Measurements from ENCODE around the gene TBC1D22A. TPM values are rescaled to one million over a fixed set of nuclear protein-coding genes. Genes with fewer than 3 reads are reported as not detected.

The TBC1D22A gene
- total and polyA plus RNA-seq, 10 of the 15 experiments (the other 5 are each of a cell fraction or from before 2014, with no cell fraction given) = 0.63 to 44.7 (median 27.4) TPM

- intact Hi-C loops (cut with micrococcal nuclease; ENCODE audit: unreplicated experiment) = no loop called here
- in situ Hi-C loops (cut with MboI) = no loop called here
- Histone ChIP-seq H3K9me3 (replicated peaks; ENCODE audit: control insufficient read depth, insufficient read depth, low read length) (no peaks in the 10 kb centered on the region), H3K4me1 (ENCODE audit: control insufficient read depth, insufficient read depth, low read length) (no peaks in the 10 kb centered on the region), H4K20me1 (ENCODE audit: control insufficient read depth, insufficient read depth) (no peaks in the 10 kb centered on the region), H3K36me3 (ENCODE audit: control insufficient read depth in 2 of 2, insufficient read depth in 2 of 2, low read length in 1 of 2) (peaks cover 54 to 61% of the 10 kb centered on the region in 2 experiments), H3K27ac (ENCODE audit: control insufficient read depth, insufficient read depth) (no peak overlapping the region), H3K79me2 (ENCODE audit: control insufficient read depth, insufficient read depth, low read length) (peaks cover 2% of the 10 kb centered on the region), H3K4me3 (no peak overlapping the region), H3K9ac (ENCODE audit: control insufficient read depth, insufficient read depth, low read length) (no peak overlapping the region), H3K27me3 (replicated peaks in 1 of 2; ENCODE audit: control insufficient read depth in 2 of 2, insufficient read depth in 2 of 2, low read length in 1 of 2) (no peaks in the 10 kb centered on the region), H3K4me2 (ENCODE audit: control insufficient read depth, insufficient read depth) (no peak overlapping the region), H2AFZ (ENCODE audit: control insufficient read depth, low read depth, low read length) (no peak overlapping the region)
- ATAC-seq (no peak), FAIRE-seq (no peak), DNase-seq (ENCODE audit: low read depth, low spot score) (no peak)
- 89% methylated on average over 15 of the region's 17 CpGs for WGBS (ENCODE audit: insufficient coverage, insufficient replicate concordance, low lambda C conversion rate, missing lambda C conversion rate)
- CTCF ChIA-PET = interaction anchor here (0.9 to 1.0 kb wide), 2 partner anchors 21 to 233 kb away, joined by 3 to 4 read pairs; no protein-coding TSS in a partner anchor
- SMC1A ChIA-PET (ENCODE audit: uncharacterized antibody, unreplicated experiment) = interaction anchor here (2.1 to 3.4 kb wide), 2 partner anchors 23 to 38 kb away, joined by 4 to 16 read pairs; no protein-coding TSS in a partner anchor
- TF ChIP-seq, protein P1, sequence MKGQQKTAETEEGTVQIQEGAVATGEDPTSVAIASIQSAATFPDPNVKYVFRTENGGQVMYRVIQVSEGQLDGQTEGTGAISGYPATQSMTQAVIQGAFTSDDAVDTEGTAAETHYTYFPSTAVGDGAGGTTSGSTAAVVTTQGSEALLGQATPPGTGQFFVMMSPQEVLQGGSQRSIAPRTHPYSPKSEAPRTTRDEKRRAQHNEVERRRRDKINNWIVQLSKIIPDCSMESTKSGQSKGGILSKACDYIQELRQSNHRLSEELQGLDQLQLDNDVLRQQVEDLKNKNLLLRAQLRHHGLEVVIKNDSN (IDR thresholded peaks at IDR 0.05; ENCODE audit: borderline replicate concordance, extremely low read length, insufficient read depth, low read depth, low read length) = no peak
- TF ChIP-seq TBL1XR1 (IDR thresholded peaks at IDR 0.05; ENCODE audit: low read depth, low read length) = no peak
- TF ChIP-seq MYC (IDR thresholded peaks at IDR 0.05; ENCODE audit: insufficient read depth, insufficient read length, insufficient replicate concordance, low read length, severe bottlenecking) = no peak
- no peak for TF ChIP-seq TAF1 (IDR thresholded peaks at IDR 0.05; ENCODE audit: borderline replicate concordance, low read depth, low read length)
- TF ChIP-seq SP1 (IDR thresholded peaks at IDR 0.05; ENCODE audit: low read depth, low read length) = no peak
- TF ChIP-seq, protein P2, sequence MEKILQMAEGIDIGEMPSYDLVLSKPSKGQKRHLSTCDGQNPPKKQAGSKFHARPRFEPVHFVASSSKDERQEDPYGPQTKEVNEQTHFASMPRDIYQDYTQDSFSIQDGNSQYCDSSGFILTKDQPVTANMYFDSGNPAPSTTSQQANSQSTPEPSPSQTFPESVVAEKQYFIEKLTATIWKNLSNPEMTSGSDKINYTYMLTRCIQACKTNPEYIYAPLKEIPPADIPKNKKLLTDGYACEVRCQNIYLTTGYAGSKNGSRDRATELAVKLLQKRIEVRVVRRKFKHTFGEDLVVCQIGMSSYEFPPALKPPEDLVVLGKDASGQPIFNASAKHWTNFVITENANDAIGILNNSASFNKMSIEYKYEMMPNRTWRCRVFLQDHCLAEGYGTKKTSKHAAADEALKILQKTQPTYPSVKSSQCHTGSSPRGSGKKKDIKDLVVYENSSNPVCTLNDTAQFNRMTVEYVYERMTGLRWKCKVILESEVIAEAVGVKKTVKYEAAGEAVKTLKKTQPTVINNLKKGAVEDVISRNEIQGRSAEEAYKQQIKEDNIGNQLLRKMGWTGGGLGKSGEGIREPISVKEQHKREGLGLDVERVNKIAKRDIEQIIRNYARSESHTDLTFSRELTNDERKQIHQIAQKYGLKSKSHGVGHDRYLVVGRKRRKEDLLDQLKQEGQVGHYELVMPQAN (conservative IDR thresholded peaks at IDR 0.05) = no peak
- TF ChIP-seq ZNF217 (IDR thresholded peaks at IDR 0.05) = no peak
- no peak for TF ChIP-seq IKZF1 (conservative IDR thresholded peaks at IDR 0.05)
- TF ChIP-seq FOXK2 (IDR thresholded peaks at IDR 0.05) = no peak
- no peak for TF ChIP-seq RUNX3 (IDR thresholded peaks at IDR 0.05; ENCODE audit: low read length)
- no peak for TF ChIP-seq PAX5 (IDR thresholded peaks at IDR 0.05; ENCODE audit: borderline replicate concordance, low read depth, low read length)
- TF ChIP-seq ASH2L (IDR thresholded peaks at IDR 0.05; ENCODE audit: borderline replicate concordance, low read depth) = no peak
- no peak for TF ChIP-seq WRNIP1 (IDR thresholded peaks at IDR 0.05; ENCODE audit: borderline replicate concordance, low read depth, low read length)
- no peak for TF ChIP-seq CEBPB (IDR thresholded peaks at IDR 0.05; ENCODE audit: borderline replicate concordance in 1 of 2, low read depth in 2 of 2, low read length in 2 of 2)
- TF ChIP-seq RFX5 (IDR thresholded peaks at IDR 0.05; ENCODE audit: low read depth, low read length) = no peak
- TF ChIP-seq SIN3A (IDR thresholded peaks at IDR 0.05; ENCODE audit: low read depth, low read length) = no peak
- no peak for TF ChIP-seq MTA2 (IDR thresholded peaks at IDR 0.05; ENCODE audit: low read depth)
- TF ChIP-seq CBX3 (IDR thresholded peaks at IDR 0.05; ENCODE audit: borderline replicate concordance, low read depth) = no peak
- TF ChIP-seq NFYB (IDR thresholded peaks at IDR 0.05; ENCODE audit: insufficient read depth, low read depth, low read length) = no peak
- RAD21 ChIA-PET (ENCODE audit: unreplicated experiment) = no interaction called here
- POLR2A ChIA-PET = no interaction called here
- no TSS peak for BruUV-seq (replicated peaks)
These were observed 34.2 kb downstream of the TBC1D22A start for GRCh38 chr22:46796566-46797195.

Measured in GM12878 (cell line).